Nephron progenitor cell (in vitro differentiated cells): ENCODE measurements around the gene PTPN22.

Experiments used
- DNase-seq: peaks from one replicate; pipeline ENCODE4 v3.0.0; 2021
- H3K27ac Mint-ChIP-seq: 2 replicates; pipeline ENCODE4 v1.8.0; 2021; ENCODE audit warnings: mild to moderate bottlenecking, moderate library complexity, mixed read lengths
- H3K27me3 Mint-ChIP-seq: 2 replicates; pipeline ENCODE4 v1.8.0; 2021; ENCODE audit warnings: mild to moderate bottlenecking, low read depth, mixed read lengths; ENCODE audit not compliant: poor library complexity
- H3K36me3 Mint-ChIP-seq: 2 replicates; pipeline ENCODE4 v1.8.0; 2021; ENCODE audit warnings: low read depth, mixed read lengths
- H3K4me1 Mint-ChIP-seq: 2 replicates; pipeline ENCODE4 v1.8.0; 2021; ENCODE audit warnings: mixed read lengths
- H3K4me3 Mint-ChIP-seq: 2 replicates; pipeline ENCODE4 v1.8.0; 2021; ENCODE audit warnings: mild to moderate bottlenecking, moderate library complexity, mixed read lengths
- H3K9me3 Mint-ChIP-seq: 2 replicates; pipeline ENCODE4 v1.8.0; 2021; ENCODE audit warnings: mild to moderate bottlenecking, moderate library complexity, mixed read lengths
- CTCF ChIP-seq: fragments of 200-600 bp; sonication (generic); IDR thresholded peaks from 2 replicates; pipeline ENCODE4 v1.5.0; 2021; ENCODE audit warnings: antibody characterized with exemption

The PTPN22 gene

GRCh38 chr1:113836534-113836933 lies 35.0 kb downstream of the PTPN22 start:
- peaks cover 5% of the 10 kb centered on the region for H3K36me3 Mint-ChIP-seq
- no peak for TF ChIP-seq CTCF

GRCh38 chr1:113835686-113836290 lies 35.7 kb downstream of the PTPN22 start:
- peaks cover 5% of the 10 kb centered on the region for H3K9me3 Mint-ChIP-seq
- H3K27me3 Mint-ChIP-seq, result peaks cover 6% of the 10 kb centered on the region
- H3K27ac Mint-ChIP-seq, result no peak overlapping the region
- peak; percentile 63 for TF ChIP-seq CTCF
- H3K36me3 Mint-ChIP-seq, result peaks cover 4% of the 10 kb centered on the region
- H3K4me1 Mint-ChIP-seq, result no peaks in the 10 kb centered on the region
- H3K4me3 Mint-ChIP-seq, result no peak overlapping the region
- DNase-seq, result no peak

More at GRCh38 chr1:113836534-113836933, 35.0 kb downstream of the PTPN22 start:
- H3K4me1 Mint-ChIP-seq, result no peaks in the 10 kb centered on the region
- H3K4me3 Mint-ChIP-seq, result no peak overlapping the region
- H3K27ac Mint-ChIP-seq, result no peak overlapping the region
- H3K9me3 Mint-ChIP-seq, result peaks cover 12% of the 10 kb centered on the region
- DNase-seq, result no peak
- peaks cover 6% of the 10 kb centered on the region for H3K27me3 Mint-ChIP-seq

- Mint-ChIP-seq H3K36me3 (no peaks in the 10 kb centered on the region), H3K27ac (no peak overlapping the region), H3K9me3 (no peaks in the 10 kb centered on the region), H3K27me3 (peaks cover 6% of the 10 kb centered on the region), H3K4me1 (no peaks in the 10 kb centered on the region), H3K4me3 (no peak overlapping the region)
- no peak for TF ChIP-seq CTCF
- DNase-seq, result no peak
These were observed 36.8 kb downstream of the PTPN22 start for GRCh38 chr1:113834716-113835115.

- H3K36me3 Mint-ChIP-seq, result no peaks in the 10 kb centered on the region
- no peak for TF ChIP-seq CTCF
- H3K4me1 Mint-ChIP-seq, result no peaks in the 10 kb centered on the region
- H3K4me3 Mint-ChIP-seq, result no peak overlapping the region
- peaks cover 10% of the 10 kb centered on the region for H3K27me3 Mint-ChIP-seq
- H3K27ac Mint-ChIP-seq, result no peak overlapping the region
- no peak for DNase-seq
- H3K9me3 Mint-ChIP-seq, result no peaks in the 10 kb centered on the region
These were observed 41.5 kb downstream of the PTPN22 start for GRCh38 chr1:113830039-113830438.

GRCh38 chr1:113821916-113822315 lies 49.6 kb downstream of the PTPN22 start:
- DNase-seq, result no peak
- Mint-ChIP-seq H3K27ac (no peak overlapping the region), H3K9me3 (no peaks in the 10 kb centered on the region), H3K4me1 (peaks cover 6% of the 10 kb centered on the region), H3K27me3 (peaks cover 6% of the 10 kb centered on the region), H3K4me3 (no peak overlapping the region), H3K36me3 (no peaks in the 10 kb centered on the region)
- TF ChIP-seq CTCF, result no peak

GRCh38 chr1:113818578-113818977 lies 52.9 kb downstream of the PTPN22 start:
- no peak for DNase-seq
- Mint-ChIP-seq H3K27me3 (peaks cover 2% of the 10 kb centered on the region), H3K9me3 (no peaks in the 10 kb centered on the region), H3K36me3 (no peaks in the 10 kb centered on the region), H3K27ac (no peak overlapping the region), H3K4me3 (no peak overlapping the region), H3K4me1 (peaks cover 6% of the 10 kb centered on the region)
- no peak for TF ChIP-seq CTCF
